GM12878 (cell line): ENCODE measurements around the gene PRCD. TPM values are rescaled to one million over a fixed set of nuclear protein-coding genes. Genes with fewer than 3 reads are reported as not detected.

ENCODE experiments used
- ATAC-seq: fragments of 200-7000 bp; cut with Tn5 transposase; 3 replicates; pipeline ENCODE4 v1.9.1; 2020; ENCODE audit warnings: mild to moderate bottlenecking, moderate library complexity
- BruUV-seq: library from RNA; stranded (reverse); fragments of 400-500 nt; replicated peaks from 2 replicates; lab custom pipeline; 2021; lab: Mats Ljungman, UMichigan
- CTCF ChIA-PET: fragments of 300-600 bp; sonication (Branson Sonifier 250); formaldehyde crosslinking; extraction: SDS; loops from one replicate; lab custom pipeline; 2021; ENCODE audit warnings: inconsistent platforms; lab: Yijun Ruan, JAX
- POLR2A ChIA-PET: fragments of 350-600 bp; formaldehyde crosslinking; extraction: SDS; loops from one replicate; lab custom pipeline; 2021; ENCODE audit warnings: inconsistent platforms; lab: Charles Lee
- RAD21 ChIA-PET: fragments of 300-600 bp; sonication (Branson Sonifier 250); formaldehyde crosslinking; loops from one replicate; lab custom pipeline; 2023; ENCODE audit warnings: antibody characterized with exemption; ENCODE audit not compliant: unreplicated experiment; lab: Charles Lee
- SMC1A ChIA-PET: fragments of 300-600 bp; sonication (Branson Sonifier 250); formaldehyde crosslinking; loops from one replicate; lab custom pipeline; 2023; ENCODE audit not compliant: unreplicated experiment, uncharacterized antibody; lab: Charles Lee
- DNase-seq: peaks from one replicate; pipeline ENCODE4 v3.0.0-alpha.2; 2011; ENCODE audit warnings: low read depth, low spot score
- FAIRE-seq: peaks from 3 replicates; lab custom pipeline; 2011; peaks lifted over from hg19 to GRCh38; lab: Jason Lieb, UNC
- H2AFZ ChIP-seq: 2 replicates; pipeline ENCODE4 v1.6.0; 2011; ENCODE audit warnings: low read depth, low read length, control low read depth; ENCODE audit not compliant: control insufficient read depth
- H3K27ac ChIP-seq: 2 replicates; pipeline ENCODE4 v1.5.1; 2011; ENCODE audit warnings: control low read depth; ENCODE audit not compliant: control insufficient read depth, insufficient read depth
- H3K27me3 ChIP-seq, 2 experiments: replicated peaks in 1 of 2; 2 replicates each; pipeline versions ENCODE4 v1.6.0 to v1.6.1; 2011; ENCODE audit warnings: low read length in 1 of 2; ENCODE audit not compliant: control insufficient read depth in 2 of 2, insufficient read depth in 2 of 2
- H3K36me3 ChIP-seq, 2 experiments: 2 replicates each; pipeline ENCODE4 v1.5.1; 2011; ENCODE audit warnings: low read length in 1 of 2; ENCODE audit not compliant: control insufficient read depth in 2 of 2, insufficient read depth in 2 of 2
- H3K4me1 ChIP-seq: 2 replicates; pipeline ENCODE4 v1.6.1; 2011; ENCODE audit warnings: mild to moderate bottlenecking, low read length, moderate library complexity, mixed read lengths; ENCODE audit not compliant: control insufficient read depth, insufficient read depth
- H3K4me2 ChIP-seq: 2 replicates; pipeline ENCODE4 v1.6.0; 2011; ENCODE audit warnings: control low read depth; ENCODE audit not compliant: control insufficient read depth, insufficient read depth
- H3K4me3 ChIP-seq: fragments of 200-600 bp; sonication (generic); 2 replicates; pipeline ENCODE4 v1.5.1; 2016
- H3K79me2 ChIP-seq: 2 replicates; pipeline ENCODE4 v1.6.0; 2011; ENCODE audit warnings: low read length; ENCODE audit not compliant: control insufficient read depth, insufficient read depth
- H3K9ac ChIP-seq: 2 replicates; pipeline ENCODE4 v1.8.0; 2011; ENCODE audit warnings: low read length, control low read depth, mixed read lengths; ENCODE audit not compliant: control insufficient read depth, insufficient read depth
- H3K9me3 ChIP-seq: replicated peaks from 3 replicates; pipeline ENCODE4 v1.5.1; 2011; ENCODE audit warnings: mild to moderate bottlenecking, low read length; ENCODE audit not compliant: control insufficient read depth, insufficient read depth
- H4K20me1 ChIP-seq: 2 replicates; pipeline ENCODE4 v1.6.0; 2011; ENCODE audit not compliant: control insufficient read depth, insufficient read depth
- CBX5 ChIP-seq: sonication (generic); IDR thresholded peaks from 2 replicates; pipeline ENCODE4 v1.6.1; 2016; ENCODE audit warnings: low read depth, moderate library complexity, mild to moderate bottlenecking, inconsistent platforms
- DPF2 ChIP-seq: fragments of 450-650 bp; IDR thresholded peaks from 2 replicates; pipeline ENCODE4 v1.6.1; 2017; ENCODE audit warnings: mild to moderate bottlenecking
- KDM1A ChIP-seq: fragments of 200-600 bp; sonication (generic); IDR thresholded peaks from 2 replicates; pipeline ENCODE4 v1.6.1; 2016; ENCODE audit warnings: borderline replicate concordance
- MXI1 ChIP-seq: fragments of 150-350 bp; IDR thresholded peaks from 2 replicates; pipeline ENCODE4 v1.6.1; 2011; ENCODE audit warnings: low read depth, mild to moderate bottlenecking, inconsistent platforms, low read length, improper control_type of control experiment
- NFXL1 ChIP-seq: fragments of 450-650 bp; IDR thresholded peaks from 2 replicates; pipeline ENCODE4 v1.6.1; 2017; ENCODE audit warnings: antibody characterized with exemption, mild to moderate bottlenecking, borderline replicate concordance
- PAX5 ChIP-seq: IDR thresholded peaks from 2 replicates; pipeline ENCODE4 v1.6.1; 2011; ENCODE audit warnings: low read depth, low read length, borderline replicate concordance
- RB1 ChIP-seq: fragments of 450-650 bp; formaldehyde crosslinking; IDR thresholded peaks from 2 replicates; pipeline ENCODE4 v1.6.1; 2017; ENCODE audit warnings: mild to moderate bottlenecking, borderline replicate concordance
- RCOR1 ChIP-seq: conservative IDR thresholded peaks from 2 replicates; pipeline ENCODE4 v1.6.1; 2012; ENCODE audit warnings: low read depth, low read length, improper control_type of control experiment
- RELA ChIP-seq: fragments of 450-650 bp; IDR thresholded peaks from 2 replicates; pipeline ENCODE4 v1.8.0; 2014; ENCODE audit warnings: borderline replicate concordance; ENCODE audit not compliant: partially characterized antibody
- SP1 ChIP-seq: IDR thresholded peaks from one replicate; pipeline ENCODE4 v1.6.1; 2011; ENCODE audit warnings: low read depth, low read length
- STAT1 ChIP-seq: fragments of 450-650 bp; conservative IDR thresholded peaks from 2 replicates; pipeline ENCODE4 v1.6.1; 2014; ENCODE audit warnings: antibody characterized with exemption, mild to moderate bottlenecking
- TARDBP ChIP-seq: IDR thresholded peaks from 2 replicates; pipeline ENCODE4 v1.6.1; 2016; ENCODE audit warnings: borderline replicate concordance
- ZNF687 ChIP-seq: fragments of 450-650 bp; IDR thresholded peaks from 2 replicates; pipeline ENCODE4 v1.6.1; 2017; ENCODE audit warnings: mild to moderate bottlenecking, moderate library complexity
- ZSCAN29 ChIP-seq: fragments of 450-650 bp; IDR thresholded peaks from 2 replicates; pipeline ENCODE4 v1.6.1; 2017; ENCODE audit warnings: mild to moderate bottlenecking, moderate library complexity
- WGBS: methylation state at CpG from one replicate; pipeline ENCODE4 v1.1.6; 2016; ENCODE audit warnings: low lambda C conversion rate; ENCODE audit not compliant: insufficient replicate concordance, insufficient coverage; ENCODE audit errors: missing lambda C conversion rate; 5-methylcytosine and 5-hydroxymethylcytosine counted together
- in situ Hi-C: fragments of 300-500 bp; cut with MboI; formaldehyde crosslinking; loops from 9 replicates; pipeline ENCODE4 v1.14.3; 2018; ENCODE audit warnings: mixed read lengths
- intact Hi-C: fragments of 100-400 bp; cut with micrococcal nuclease; formaldehyde crosslinking; loops from one replicate; pipeline ENCODE4 v1.14.2; 2022; ENCODE audit not compliant: unreplicated experiment
- polyA plus RNA-seq, 11 experiments: library from polyadenylated mRNA; depleted of rRNA in 4 of 11; unstranded in 6 of 11; stranded (reverse) in 5 of 11; fragments of >200 nt; fragmentation: Nextera tagmentation in 4 of 11; fragmentation: Illumina TruSeq in 1 of 11; extraction: Ambion mirVana in 4 of 11; extraction: Trizol in 1 of 11; gene quantifications; 1 replicate in 1 of 11; 2 replicates in 10 of 11; pipeline versions ENCODE4 v1.2.1 to v1.2.3, GENCODE V29; 2011 to 2016; ENCODE audit warnings: inconsistent platforms in 2 of 11, missing spikeins in 2 of 11, low read depth in 1 of 11
- total RNA-seq, 4 experiments: library from RNA; depleted of rRNA in 3 of 4; stranded (reverse); fragments of >200 nt in 3 of 4; fragmentation: Illumina TruSeq in 1 of 4; extraction: Trizol in 1 of 4; gene quantifications; 2 replicates each; pipeline versions ENCODE4 v1.2.1 to v1.2.3, GENCODE V29; 2013 to 2021
- TF ChIP-seq, protein P1 (sequence below): fragments of 450-650 bp; IDR thresholded peaks from 2 replicates; pipeline ENCODE4 v1.6.1; 2016; ENCODE audit warnings: mild to moderate bottlenecking

Gene PRCD
- total and polyA plus RNA-seq, 10 of the 15 experiments (the other 5 are each of a cell fraction or from before 2014, with no cell fraction given): 0.18 to 0.95 (median 0.34) TPM; not detected in 4

- CTCF ChIA-PET: interaction anchor here (0.6 to 8.9 kb wide), 26 partner anchors 10 to 388 kb away, joined by 3 to 186 read pairs (median 6); partner anchors contain the start of genes AANAT, PRPSAP1, SPHK1 and UBE2O
- TF ChIP-seq CBX5 (no peak), DPF2 (0 out of 2 replicates have a peak, but pooled peaks have one; percentile 31), STAT1 (peak; percentile 66; the same call in 1 of the 2 replicates), KDM1A (no peak), NFXL1 (no peak), RCOR1 (0 out of 2 replicates have a peak, but pooled peaks have one; percentile 50), MXI1 (peak; percentile 75), ZNF687 (no peak), RELA (peak; percentile 33), ZSCAN29 (no peak), SP1 (no peak), RB1 (0 out of 2 replicates have a peak, but pooled peaks have one; percentile 58), PAX5 (no peak), TARDBP (no peak)
- TF ChIP-seq, protein P1, sequence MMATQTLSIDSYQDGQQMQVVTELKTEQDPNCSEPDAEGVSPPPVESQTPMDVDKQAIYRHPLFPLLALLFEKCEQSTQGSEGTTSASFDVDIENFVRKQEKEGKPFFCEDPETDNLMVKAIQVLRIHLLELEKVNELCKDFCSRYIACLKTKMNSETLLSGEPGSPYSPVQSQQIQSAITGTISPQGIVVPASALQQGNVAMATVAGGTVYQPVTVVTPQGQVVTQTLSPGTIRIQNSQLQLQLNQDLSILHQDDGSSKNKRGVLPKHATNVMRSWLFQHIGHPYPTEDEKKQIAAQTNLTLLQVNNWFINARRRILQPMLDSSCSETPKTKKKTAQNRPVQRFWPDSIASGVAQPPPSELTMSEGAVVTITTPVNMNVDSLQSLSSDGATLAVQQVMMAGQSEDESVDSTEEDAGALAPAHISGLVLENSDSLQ: no peak
These were observed 33.2 kb upstream of the PRCD start for GRCh38 chr17:76506408-76507345.

More at GRCh38 chr17:76506408-76507345, 33.2 kb upstream of the PRCD start:
- in situ Hi-C loops (loop anchor here (5.0 kb wide), 3 partner anchors 39 to 204 kb away; partner anchors contain the start of gene AANAT), intact Hi-C loops (loop anchor here (1.0 to 2.0 kb wide), 3 partner anchors 40 to 204 kb away; no protein-coding TSS in a partner anchor)
- Histone ChIP-seq H3K4me1 (peaks cover 9% of the 10 kb centered on the region), H3K9ac (no peak overlapping the region), H3K4me3 (no peak overlapping the region), H3K4me2 (peak overlapping the region; percentile 71; the same call in 1 of the 2 replicates), H4K20me1 (no peaks in the 10 kb centered on the region), H3K79me2 (no peaks in the 10 kb centered on the region), H3K27ac (no peak overlapping the region), H3K27me3 (no peaks in the 10 kb centered on the region; a peak in 1 of 4 replicates), H2AFZ (peak overlapping the region; percentile 86), H3K9me3 (no peaks in the 10 kb centered on the region), H3K36me3 (no peaks in the 10 kb centered on the region)
- FAIRE-seq (peak; percentile 86), DNase-seq (peak; percentile 40), ATAC-seq (peak; percentile 92)
- BruUV-seq: no TSS peak
- 20% methylated on average over 24 of the region's 24 CpGs for WGBS
- SMC1A ChIA-PET: interaction anchor here (0.6 to 3.3 kb wide), 22 partner anchors 8 to 517 kb away, joined by 3 to 35 read pairs (median 4); partner anchors contain the start of genes AANAT and UBE2O
- RAD21 ChIA-PET: interaction anchor here (0.8 to 5.4 kb wide), 16 partner anchors 10 to 201 kb away, joined by 3 to 37 read pairs (median 4); partner anchors contain the start of gene AANAT
- POLR2A ChIA-PET: interaction anchor here (0.5 to 1.7 kb wide), 3 partner anchors 45 to 57 kb away, joined by 5 to 6 read pairs (median 6); no protein-coding TSS in a partner anchor
